DND-41 (cell line): ENCODE results near the gene MYOD1.

ENCODE experiments used
- ATAC-seq: fragments of 200-7000 bp; cut with Tn5 transposase; 3 replicates; pipeline ENCODE4 v1.9.1; 2021; ENCODE audit warnings: low read depth; ENCODE audit not compliant: insufficient read depth
- DNase-seq: peaks from one replicate; pipeline ENCODE4 v3.0.0-alpha.2; 2020
- H2AFZ ChIP-seq: 2 replicates; pipeline ENCODE4 v1.6.0; 2012; ENCODE audit warnings: low read depth, low read length
- H3K27ac ChIP-seq: 2 replicates; pipeline ENCODE4 v1.5.1; 2012; ENCODE audit warnings: low read length, inconsistent platforms
- H3K27me3 ChIP-seq: fragments of 200-600 bp; sonication (generic); 2 replicates; pipeline ENCODE4 v1.6.0; 2012; ENCODE audit warnings: low read length, mild to moderate bottlenecking, inconsistent platforms; ENCODE audit not compliant: insufficient read depth, poor library complexity
- H3K36me3 ChIP-seq: 2 replicates; pipeline ENCODE4 v1.5.1; 2012; ENCODE audit warnings: low read length, inconsistent platforms; ENCODE audit not compliant: insufficient read depth
- H3K4me1 ChIP-seq: 2 replicates; pipeline ENCODE4 v1.5.1; 2012; ENCODE audit warnings: mild to moderate bottlenecking, low read length; ENCODE audit not compliant: insufficient read depth
- H3K4me2 ChIP-seq: 2 replicates; pipeline ENCODE4 v1.6.0; 2012; ENCODE audit warnings: mild to moderate bottlenecking, moderate library complexity, low read length, inconsistent platforms; ENCODE audit not compliant: insufficient read depth
- H3K4me3 ChIP-seq, 2 experiments: fragments of 200-600 bp in 1 of 2; shearing (Covaris generic) in 1 of 2; 2 replicates each; pipeline ENCODE4 v1.5.1; 2012 to 2016; ENCODE audit warnings: inconsistent platforms in 2 of 2, low read length in 2 of 2, mild to moderate bottlenecking in 2 of 2, low read depth in 1 of 2, moderate library complexity in 1 of 2
- H3K79me2 ChIP-seq: 2 replicates; pipeline ENCODE4 v1.6.0; 2012; ENCODE audit warnings: low read length, inconsistent platforms; ENCODE audit not compliant: insufficient read depth
- H3K9ac ChIP-seq: 2 replicates; pipeline ENCODE4 v1.6.0; 2012; ENCODE audit warnings: low read depth, mild to moderate bottlenecking, inconsistent platforms, low read length, moderate library complexity
- H3K9me3 ChIP-seq: 2 replicates; pipeline ENCODE4 v1.5.1; 2012; ENCODE audit warnings: low read length, moderate library complexity, mild to moderate bottlenecking, inconsistent platforms; ENCODE audit not compliant: insufficient read depth, severe bottlenecking
- H4K20me1 ChIP-seq: 2 replicates; pipeline ENCODE4 v1.6.0; 2012; ENCODE audit warnings: low read length; ENCODE audit not compliant: insufficient read depth
- EZH2 ChIP-seq: IDR thresholded peaks from 3 replicates; pipeline ENCODE4 v1.6.1; 2012; ENCODE audit warnings: borderline replicate concordance, low read depth, mild to moderate bottlenecking, moderate library complexity, low read length, inconsistent platforms; ENCODE audit not compliant: severe bottlenecking
- TF ChIP-seq, protein P1 (sequence below): IDR thresholded peaks from 2 replicates; pipeline ENCODE4 v1.5.1; 2012; ENCODE audit warnings: borderline replicate concordance, low read length, moderate library complexity, mild to moderate bottlenecking; ENCODE audit not compliant: poor library complexity, severe bottlenecking; ENCODE audit errors: extremely low read depth

MYOD1 gene

DNA sequence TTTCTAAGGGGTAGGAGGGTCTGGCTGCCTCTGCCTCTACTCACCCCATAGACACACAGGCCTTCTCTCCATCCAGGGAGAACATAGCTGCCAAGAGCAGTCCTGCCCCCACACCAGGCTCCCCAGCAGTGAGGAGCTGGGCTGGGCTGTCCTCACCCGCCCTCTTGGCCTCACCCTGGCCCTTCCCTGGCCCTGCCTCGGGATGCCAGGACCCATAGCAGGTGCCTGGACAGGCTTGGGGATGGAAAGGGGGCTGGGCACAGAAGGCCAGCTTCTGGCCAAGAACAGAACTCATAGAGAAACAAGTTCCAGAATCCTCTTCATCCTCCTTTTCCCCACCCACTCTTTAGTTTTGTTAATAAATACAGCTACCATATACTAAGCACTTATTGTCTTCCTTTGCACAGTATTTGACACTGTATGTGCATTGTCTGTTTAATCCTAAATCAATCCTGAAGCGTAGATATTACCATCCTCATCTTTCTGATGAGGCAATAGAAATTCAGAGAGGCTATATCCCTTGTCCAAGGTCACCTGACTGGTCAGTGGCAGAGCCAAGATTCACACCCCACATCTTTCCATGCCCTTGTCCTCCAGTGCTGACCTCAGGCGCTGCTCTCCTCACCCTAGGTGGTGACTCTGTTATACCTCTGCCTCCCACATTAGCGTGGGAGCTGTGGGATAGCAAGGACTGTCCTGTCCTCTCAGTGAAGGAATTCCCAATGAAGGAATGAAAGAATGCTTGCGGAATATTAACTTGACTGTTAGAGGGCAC is 22.0 kb upstream of the MYOD1 start:
- Histone ChIP-seq H3K36me3 (no peaks in the 10 kb centered on the region), H2AFZ (no peak overlapping the region), H3K27ac (no peak overlapping the region), H3K27me3 (peaks cover 8% of the 10 kb centered on the region), H3K9me3 (no peaks in the 10 kb centered on the region), H3K4me2 (no peak overlapping the region), H3K9ac (no peak overlapping the region), H3K4me3 (no peak overlapping the region), H3K4me1 (no peaks in the 10 kb centered on the region), H4K20me1 (peaks cover 3% of the 10 kb centered on the region; the same call in 1 of the 2 replicates), H3K79me2 (no peaks in the 10 kb centered on the region)
- ATAC-seq (no peak), DNase-seq (no peak)
- TF ChIP-seq EZH2 = no peak
- TF ChIP-seq, protein P1, sequence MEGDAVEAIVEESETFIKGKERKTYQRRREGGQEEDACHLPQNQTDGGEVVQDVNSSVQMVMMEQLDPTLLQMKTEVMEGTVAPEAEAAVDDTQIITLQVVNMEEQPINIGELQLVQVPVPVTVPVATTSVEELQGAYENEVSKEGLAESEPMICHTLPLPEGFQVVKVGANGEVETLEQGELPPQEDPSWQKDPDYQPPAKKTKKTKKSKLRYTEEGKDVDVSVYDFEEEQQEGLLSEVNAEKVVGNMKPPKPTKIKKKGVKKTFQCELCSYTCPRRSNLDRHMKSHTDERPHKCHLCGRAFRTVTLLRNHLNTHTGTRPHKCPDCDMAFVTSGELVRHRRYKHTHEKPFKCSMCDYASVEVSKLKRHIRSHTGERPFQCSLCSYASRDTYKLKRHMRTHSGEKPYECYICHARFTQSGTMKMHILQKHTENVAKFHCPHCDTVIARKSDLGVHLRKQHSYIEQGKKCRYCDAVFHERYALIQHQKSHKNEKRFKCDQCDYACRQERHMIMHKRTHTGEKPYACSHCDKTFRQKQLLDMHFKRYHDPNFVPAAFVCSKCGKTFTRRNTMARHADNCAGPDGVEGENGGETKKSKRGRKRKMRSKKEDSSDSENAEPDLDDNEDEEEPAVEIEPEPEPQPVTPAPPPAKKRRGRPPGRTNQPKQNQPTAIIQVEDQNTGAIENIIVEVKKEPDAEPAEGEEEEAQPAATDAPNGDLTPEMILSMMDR = no peak

- no peak overlapping the region for H2AFZ ChIP-seq
- no peaks in the 10 kb centered on the region for H3K36me3 ChIP-seq
- H3K9me3 ChIP-seq = no peaks in the 10 kb centered on the region
- no peak for TF ChIP-seq EZH2
- TF ChIP-seq, protein P1 = no peak
- no peak overlapping the region for H3K9ac ChIP-seq
- no peak overlapping the region for H3K4me2 ChIP-seq
- H3K27ac ChIP-seq = no peak overlapping the region
- H4K20me1 ChIP-seq = peaks cover 3% of the 10 kb centered on the region; the same call in 1 of the 2 replicates
- no peaks in the 10 kb centered on the region for H3K79me2 ChIP-seq
- H3K4me1 ChIP-seq = no peaks in the 10 kb centered on the region
- no peak for DNase-seq
- H3K4me3 ChIP-seq = no peak overlapping the region
- ATAC-seq = no peak
- no peaks in the 10 kb centered on the region for H3K27me3 ChIP-seq
These were observed 19.9 kb upstream of the MYOD1 start for GRCh38 chr11:17699147-17700114.

DNA sequence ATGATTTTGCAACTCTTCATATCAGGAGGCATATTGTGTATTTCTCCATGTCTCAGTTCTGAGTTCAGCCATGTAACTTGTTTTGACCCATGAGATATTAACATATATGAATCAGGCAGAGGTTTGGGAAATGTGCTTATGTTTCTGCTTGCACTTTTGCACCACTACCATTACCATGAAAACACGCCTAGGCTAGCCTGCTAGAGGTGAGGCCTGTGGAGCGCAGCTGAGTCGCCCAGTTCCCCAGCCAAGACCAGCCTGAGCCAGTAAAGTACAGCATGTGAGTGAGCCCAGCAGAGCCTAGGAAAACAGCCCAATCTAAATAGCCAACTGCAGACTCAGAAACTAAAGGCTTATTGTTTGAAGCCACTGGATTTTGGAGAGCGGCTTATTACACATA is 18.4 kb upstream of the MYOD1 start:
- no peaks in the 10 kb centered on the region for H3K9me3 ChIP-seq
- no peak overlapping the region for H3K27ac ChIP-seq
- H3K36me3 ChIP-seq = no peaks in the 10 kb centered on the region
- H3K4me3 ChIP-seq = no peak overlapping the region
- DNase-seq = no peak
- no peak overlapping the region for H2AFZ ChIP-seq
- no peak overlapping the region for H3K9ac ChIP-seq
- no peak overlapping the region for H3K4me2 ChIP-seq
- TF ChIP-seq, protein P1 = no peak
- no peak for TF ChIP-seq EZH2
- no peaks in the 10 kb centered on the region for H3K4me1 ChIP-seq
- H3K79me2 ChIP-seq = no peaks in the 10 kb centered on the region
- H3K27me3 ChIP-seq = peaks cover 6% of the 10 kb centered on the region
- H4K20me1 ChIP-seq = no peaks in the 10 kb centered on the region
- ATAC-seq = no peak
